22Rv1 (cell line): ENCODE results near the gene SLC25A10.
A peak's percentile ranks its signal among the peaks of the same experiment; 100 is the strongest.

Experiments
- H3K27ac ChIP-seq: fragments of 450-650 bp; 2 replicates; pipeline ENCODE4 v1.5.1; 2017
- CTCF ChIP-seq: fragments of 450-650 bp; IDR thresholded peaks from 2 replicates; pipeline ENCODE4 v1.5.1; 2017; ENCODE audit warnings: mild to moderate bottlenecking
- ZFX ChIP-seq: fragments of 450-650 bp; IDR thresholded peaks from 2 replicates; pipeline ENCODE4 v1.6.1; 2017; ENCODE audit warnings: antibody characterized with exemption, borderline replicate concordance

SLC25A10 gene

DNA sequence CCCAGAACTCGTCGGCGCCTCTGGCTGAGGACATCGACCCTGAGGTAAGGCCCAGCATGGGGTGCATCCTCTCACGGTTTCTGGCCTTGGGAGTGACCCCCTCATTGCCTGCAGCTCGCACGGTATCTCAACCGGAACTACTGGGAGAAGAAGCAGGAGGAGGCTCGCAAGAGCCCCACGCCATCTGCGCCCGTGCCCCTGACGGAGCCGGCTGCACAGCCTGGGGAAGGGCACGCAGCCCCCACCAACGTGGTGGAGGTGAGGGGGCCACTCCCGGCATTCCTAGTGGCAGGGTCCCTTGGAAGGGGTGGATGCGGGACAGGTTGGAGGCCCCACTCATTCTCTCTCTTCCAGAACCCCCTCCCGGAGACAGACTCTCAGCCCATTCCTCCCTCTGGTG is 17.3 kb upstream of the SLC25A10 start:
- no peak overlapping the region for H3K27ac ChIP-seq
- no peak for TF ChIP-seq CTCF
- no peak for TF ChIP-seq ZFX

DNA sequence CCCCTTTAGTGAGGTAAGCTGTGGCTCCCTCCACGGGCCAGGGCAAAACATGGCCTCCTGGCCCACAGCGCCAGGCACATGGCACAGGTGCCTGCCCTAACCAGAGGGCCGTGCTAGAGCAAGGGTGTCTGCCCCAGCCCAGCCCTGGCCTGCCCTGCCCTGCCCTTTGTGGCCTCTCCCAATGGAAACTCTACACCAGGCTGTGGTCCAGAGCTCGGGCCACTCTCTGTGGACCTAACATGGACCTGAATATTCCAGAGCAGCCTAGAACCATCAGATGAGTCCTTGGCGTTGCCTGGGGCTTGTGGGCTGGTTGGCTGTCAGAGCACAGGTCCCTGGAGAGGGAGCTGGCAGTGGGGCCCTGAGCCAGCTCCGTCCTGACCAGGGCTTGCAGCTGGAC is 16.9 kb upstream of the SLC25A10 start:
- TF ChIP-seq CTCF, result no peak
- TF ChIP-seq ZFX, result no peak
- no peak overlapping the region for H3K27ac ChIP-seq

- no peak overlapping the region for H3K27ac ChIP-seq
- TF ChIP-seq ZFX, result no peak
- TF ChIP-seq CTCF, result no peak
These were observed 16.3 kb upstream of the SLC25A10 start for GRCh38 chr17:81695801-81696200.

DNA sequence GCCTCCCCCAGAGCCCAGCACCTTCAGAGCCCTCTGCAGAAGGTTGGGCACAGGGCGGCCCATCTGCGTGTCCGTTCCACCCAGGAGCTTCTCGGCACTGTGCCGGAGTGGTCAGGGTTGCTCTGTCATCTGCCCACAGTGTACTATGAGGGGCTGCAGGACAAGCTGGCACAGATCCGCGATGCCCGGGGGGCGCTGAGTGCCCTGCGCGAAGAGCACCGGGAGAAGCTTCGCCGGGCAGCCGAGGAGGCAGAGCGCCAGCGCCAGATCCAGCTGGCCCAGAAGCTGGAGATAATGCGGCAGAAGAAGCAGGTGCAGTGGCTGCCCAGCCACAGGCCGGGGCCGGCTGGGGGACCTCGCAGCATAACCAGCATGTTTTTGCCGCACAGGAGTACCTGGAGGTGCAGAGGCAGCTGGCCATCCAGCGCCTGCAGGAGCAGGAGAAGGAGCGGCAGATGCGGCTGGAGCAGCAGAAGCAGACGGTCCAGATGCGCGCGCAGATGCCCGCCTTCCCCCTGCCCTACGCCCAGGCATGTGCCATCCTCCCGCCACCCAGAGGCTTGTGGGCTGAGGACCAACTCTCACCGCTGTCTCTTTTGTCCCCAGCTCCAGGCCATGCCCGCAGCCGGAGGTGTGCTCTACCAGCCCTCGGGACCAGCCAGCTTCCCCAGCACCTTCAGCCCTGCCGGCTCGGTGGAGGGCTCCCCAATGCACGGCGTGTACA is 15.7 kb upstream of the SLC25A10 start:
- H3K27ac ChIP-seq, result no peak overlapping the region
- TF ChIP-seq ZFX (no peak), CTCF (no peak)

DNA sequence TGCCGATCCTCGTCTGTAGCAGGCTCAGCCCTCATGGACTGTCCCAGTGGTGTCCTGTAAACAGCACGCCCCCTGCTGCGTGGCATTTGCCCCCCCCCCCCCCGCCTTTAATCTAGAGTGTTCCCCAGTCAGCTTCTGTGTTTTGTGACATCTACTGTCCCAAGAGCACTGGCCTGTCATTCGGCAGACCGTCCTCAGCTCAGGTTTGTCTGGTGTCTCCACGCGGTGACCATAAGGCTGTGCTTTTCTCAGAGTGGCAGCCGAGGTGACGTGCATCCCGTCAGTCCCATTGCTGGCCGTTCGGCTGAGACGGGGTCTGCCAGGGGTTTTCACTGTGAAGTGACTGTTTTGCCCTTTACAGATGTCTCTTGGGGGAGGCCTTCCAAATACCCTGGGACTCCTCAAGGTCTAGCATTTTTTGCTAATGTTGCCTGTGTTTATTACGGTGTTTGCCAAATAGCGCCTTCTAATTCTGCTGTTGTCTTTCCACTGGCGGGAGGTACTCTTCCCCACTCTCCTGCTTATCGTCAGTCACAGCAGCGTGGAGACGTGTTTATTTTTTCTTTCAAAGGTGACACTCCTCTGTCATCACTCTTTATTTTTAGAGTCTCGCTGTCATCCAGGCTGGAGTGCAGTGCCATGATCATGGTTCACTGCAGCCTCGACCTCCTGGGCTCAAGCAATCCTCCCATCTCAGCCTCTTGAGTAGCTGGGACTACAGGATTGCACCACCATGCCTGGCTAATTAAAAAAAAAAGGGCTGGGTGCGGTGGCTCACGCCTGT is 14.6 kb upstream of the SLC25A10 start:
- TF ChIP-seq ZFX, result no peak
- no peak for TF ChIP-seq CTCF
- H3K27ac ChIP-seq, result no peak overlapping the region

DNA sequence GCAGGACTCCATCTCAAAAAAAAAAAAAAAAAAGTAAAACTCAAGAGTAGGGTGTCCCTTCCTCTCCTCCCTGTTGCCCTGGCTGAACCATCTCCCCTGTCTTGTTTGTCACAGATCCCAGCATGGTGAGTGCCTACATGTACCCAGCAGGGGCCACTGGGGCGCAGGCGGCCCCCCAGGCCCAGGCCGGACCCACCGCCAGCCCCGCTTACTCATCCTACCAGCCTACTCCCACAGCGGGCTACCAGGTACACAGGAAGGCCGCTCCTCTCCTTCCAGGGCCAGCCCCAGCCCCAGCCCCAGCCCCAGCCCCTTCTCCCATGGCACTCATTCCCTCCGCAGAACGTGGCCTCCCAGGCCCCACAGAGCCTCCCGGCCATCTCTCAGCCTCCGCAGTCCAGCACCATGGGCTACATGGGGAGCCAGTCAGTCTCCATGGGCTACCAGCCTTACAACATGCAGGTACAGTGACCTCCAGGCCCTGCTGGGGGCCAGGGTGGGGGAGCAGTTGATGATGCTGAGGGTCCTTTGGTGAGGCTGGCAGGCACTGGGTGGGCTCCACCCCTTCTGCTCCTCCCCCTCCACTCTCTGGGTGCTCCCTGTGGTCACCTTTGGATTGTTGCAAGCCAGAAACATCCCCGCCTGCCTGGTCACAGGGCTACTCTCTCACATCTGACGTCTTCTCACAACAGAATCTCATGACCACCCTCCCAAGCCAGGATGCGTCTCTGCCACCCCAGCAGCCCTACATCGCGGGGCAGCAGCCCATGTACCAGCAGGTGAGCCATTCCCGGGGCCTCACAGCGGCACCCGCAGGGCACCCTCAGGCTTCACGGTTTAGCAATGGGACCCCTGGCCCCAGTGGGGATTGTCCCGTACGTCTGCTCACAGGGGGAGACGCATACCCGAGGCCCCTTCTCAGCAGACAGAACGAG is 11.5 kb upstream of the SLC25A10 start:
- TF ChIP-seq CTCF, result no peak
- no peak for TF ChIP-seq ZFX
- peak overlapping the region; percentile 90; the same call in 1 of the 2 replicates for H3K27ac ChIP-seq
